Keratinocyte (primary cell): ENCODE measurements around the gene DRD2. TPM values are rescaled to one million over a fixed set of nuclear protein-coding genes. Genes with fewer than 3 reads are reported as not detected.

Experiments
- DNase-seq: peaks from one replicate; pipeline ENCODE4 v3.0.0-alpha.2; 2011; ENCODE audit warnings: low read depth, missing footprints, low spot score
- FAIRE-seq: peaks from 2 replicates; lab custom pipeline; 2011; peaks lifted over from hg19 to GRCh38; lab: Jason Lieb, UNC
- H2AFZ ChIP-seq: 2 replicates; pipeline ENCODE4 v1.6.0; 2012; ENCODE audit warnings: low read length, control low read depth, inconsistent platforms; ENCODE audit not compliant: control insufficient read depth
- H3K27ac ChIP-seq: 2 replicates; pipeline ENCODE4 v1.5.1; 2011; ENCODE audit warnings: low read length; ENCODE audit not compliant: control insufficient read depth, insufficient read depth
- H3K27me3 ChIP-seq: 3 replicates; pipeline ENCODE4 v1.6.0; 2011; ENCODE audit warnings: low read length; ENCODE audit not compliant: control insufficient read depth, insufficient read depth; ENCODE audit errors: extremely low read depth
- H3K36me3 ChIP-seq, 2 experiments: 2 replicates in 1 of 2; 3 replicates in 1 of 2; pipeline ENCODE4 v1.5.1; 2011; ENCODE audit warnings: low read length in 2 of 2, mild to moderate bottlenecking in 1 of 2; ENCODE audit not compliant: control insufficient read depth in 2 of 2, insufficient read depth in 2 of 2; ENCODE audit errors: extremely low read depth in 1 of 2
- H3K4me1 ChIP-seq: 3 replicates; pipeline ENCODE4 v1.5.1; 2011; ENCODE audit warnings: low read length; ENCODE audit not compliant: control insufficient read depth, insufficient read depth; ENCODE audit errors: extremely low read depth
- H3K4me2 ChIP-seq: 3 replicates; pipeline ENCODE4 v1.6.0; 2011; ENCODE audit warnings: low read depth, low read length; ENCODE audit not compliant: control insufficient read depth, insufficient read depth; ENCODE audit errors: extremely low read depth
- H3K4me3 ChIP-seq, 3 experiments: fragments of 200-600 bp in 1 of 3; sonication (generic) in 1 of 3; 2 replicates in 2 of 3; 3 replicates in 1 of 3; pipeline ENCODE4 v1.5.1; 2011 to 2016; ENCODE audit warnings: low read length in 3 of 3, mild to moderate bottlenecking in 3 of 3, control low read depth in 2 of 3, inconsistent platforms in 1 of 3, low read depth in 1 of 3, mixed read lengths in 1 of 3, mixed run types in 1 of 3, moderate library complexity in 1 of 3; ENCODE audit not compliant: control insufficient read depth in 2 of 3, insufficient read depth in 2 of 3; ENCODE audit errors: extremely low read depth in 1 of 3
- H3K79me2 ChIP-seq: 2 replicates; pipeline ENCODE4 v1.6.0; 2012; ENCODE audit warnings: low read length; ENCODE audit not compliant: control insufficient read depth, insufficient read depth
- H3K9ac ChIP-seq: 3 replicates; pipeline ENCODE4 v1.6.0; 2011; ENCODE audit warnings: low read length; ENCODE audit not compliant: control insufficient read depth, insufficient read depth; ENCODE audit errors: extremely low read depth
- H3K9me1 ChIP-seq: 3 replicates; pipeline ENCODE4 v1.6.0; 2011; ENCODE audit warnings: low read length; ENCODE audit not compliant: control insufficient read depth, insufficient read depth; ENCODE audit errors: extremely low read depth
- H3K9me3 ChIP-seq: 2 replicates; pipeline ENCODE4 v1.5.1; 2012; ENCODE audit warnings: low read depth, low read length; ENCODE audit not compliant: control insufficient read depth
- H4K20me1 ChIP-seq: 3 replicates; pipeline ENCODE4 v1.6.0; 2011; ENCODE audit warnings: low read length; ENCODE audit not compliant: control insufficient read depth, insufficient read depth; ENCODE audit errors: extremely low read depth
- CTCF ChIP-seq, 3 experiments: IDR thresholded peaks in 1 of 3; conservative IDR thresholded peaks in 1 of 3; optimal IDR thresholded peaks in 1 of 3; 2 replicates in 2 of 3; 3 replicates in 1 of 3; pipeline versions ENCODE3 to v1.5.1; 2011; ENCODE audit warnings: low read length in 3 of 3, mild to moderate bottlenecking in 3 of 3, moderate library complexity in 2 of 3, control low read depth in 1 of 3, inconsistent platforms in 1 of 3; ENCODE audit not compliant: insufficient read depth in 2 of 3; ENCODE audit errors: extremely low read depth in 1 of 3
- EZH2 ChIP-seq: IDR thresholded peaks from one replicate; pipeline ENCODE4 v1.6.1; 2012; ENCODE audit warnings: inconsistent platforms, mild to moderate bottlenecking, low read length, moderate library complexity
- dilution Hi-C: fragments of 300-500 bp; cut with MboI; formaldehyde crosslinking; loops from one replicate; pipeline ENCODE4 v1.7.0; 2020; ENCODE audit warnings: low sequenced_read_pairs; ENCODE audit not compliant: extremely low pct_ligation_motif_present
- polyA plus RNA-seq, 5 experiments: library from polyadenylated mRNA; depleted of rRNA in 3 of 5; stranded (reverse) in 3 of 5; stranded (forward) in 1 of 5; unstranded in 1 of 5; fragments of >200 nt; gene quantifications; 1 replicate in 1 of 5; 2 replicates in 3 of 5; 3 replicates in 1 of 5; pipeline versions ENCODE4 v1.2.1 to v1.2.3, GENCODE V29; 2011 to 2012; ENCODE audit warnings: missing spikeins in 2 of 5, low read depth in 1 of 5, low replicate concordance in 1 of 5

DRD2 gene
- polyA plus RNA-seq, 1 donor (not counting 4 experiments of a cell fraction or from before 2014, with no cell fraction given), result 0.26 TPM

GRCh38 chr11:113393501-113393985 lies 81.7 kb downstream of the DRD2 start:
- H2AFZ ChIP-seq, result no peak overlapping the region
- TF ChIP-seq CTCF (optimal IDR thresholded peaks at IDR 0.05 in 1 of 3, IDR thresholded peaks at IDR 0.05 in 1 of 3, conservative IDR thresholded peaks at IDR 0.05 in 1 of 3; ENCODE audit: extremely low read depth in 1 of 3, insufficient read depth in 2 of 3, low read length in 3 of 3) (no peak), EZH2 (no peak)
- no peaks in the 10 kb centered on the region for H3K79me2 ChIP-seq
- H3K27me3 ChIP-seq, result no peaks in the 10 kb centered on the region
- H3K36me3 ChIP-seq, result no peaks in the 10 kb centered on the region
- no peak overlapping the region for H3K9ac ChIP-seq
- dilution Hi-C loops, result no loop called here
- no peaks in the 10 kb centered on the region for H3K9me3 ChIP-seq
- no peak overlapping the region for H3K4me3 ChIP-seq
- H4K20me1 ChIP-seq, result no peaks in the 10 kb centered on the region
- no peak overlapping the region for H3K27ac ChIP-seq
- H3K4me2 ChIP-seq, result no peak overlapping the region
- no peak for DNase-seq
- H3K9me1 ChIP-seq, result no peaks in the 10 kb centered on the region
- FAIRE-seq, result no peak
- H3K4me1 ChIP-seq, result no peaks in the 10 kb centered on the region

GRCh38 chr11:113392236-113392921 lies 82.8 kb downstream of the DRD2 start:
- Histone ChIP-seq H3K9me3 (no peaks in the 10 kb centered on the region), H3K4me3 (no peak overlapping the region), H2AFZ (no peak overlapping the region), H3K4me1 (peaks cover 6% of the 10 kb centered on the region), H4K20me1 (no peaks in the 10 kb centered on the region), H3K36me3 (no peaks in the 10 kb centered on the region), H3K27me3 (no peaks in the 10 kb centered on the region), H3K27ac (no peak overlapping the region), H3K9ac (no peak overlapping the region), H3K4me2 (no peak overlapping the region), H3K79me2 (no peaks in the 10 kb centered on the region), H3K9me1 (no peaks in the 10 kb centered on the region)
- TF ChIP-seq CTCF (optimal IDR thresholded peaks at IDR 0.05 in 1 of 3, IDR thresholded peaks at IDR 0.05 in 1 of 3, conservative IDR thresholded peaks at IDR 0.05 in 1 of 3; ENCODE audit: extremely low read depth in 1 of 3, insufficient read depth in 2 of 3, low read length in 3 of 3) (no peak), EZH2 (no peak)
- dilution Hi-C loops, result no loop called here
- FAIRE-seq (no peak), DNase-seq (no peak)
